PC-3 (cell line): ENCODE measurements around the gene AEBP1. TPM values are rescaled to one million over a fixed set of nuclear protein-coding genes. Genes with fewer than 3 reads are reported as not detected.

ENCODE experiments used
- ATAC-seq: fragments of 200-7000 bp; cut with Tn5 transposase; 2 replicates; pipeline ENCODE4 v1.9.1; 2020; ENCODE audit warnings: mild to moderate bottlenecking, moderate library complexity
- BruUV-seq: library from RNA; stranded (reverse); fragments of 400-500 nt; replicated peaks from 2 replicates; lab custom pipeline; 2021; lab: Mats Ljungman, UMichigan
- CTCF ChIA-PET: fragments of 300-600 bp; sonication (Branson Sonifier 250); formaldehyde crosslinking; loops from one replicate; lab custom pipeline; 2022; ENCODE audit warnings: antibody characterized with exemption; lab: Charles Lee
- POLR2A ChIA-PET: fragments of 300-600 bp; sonication (Branson Sonifier 250); formaldehyde crosslinking; loops from one replicate; lab custom pipeline; 2022; ENCODE audit warnings: antibody characterized with exemption; ENCODE audit not compliant: unreplicated experiment; lab: Charles Lee
- DNase-seq: peaks from one replicate; pipeline ENCODE4 v3.0.0-alpha.2; 2015
- H2AFZ ChIP-seq: fragments of 300-600 bp; sonication (generic); 2 replicates; pipeline ENCODE4 v1.6.0; 2016; ENCODE audit warnings: antibody characterized with exemption, low read length
- H3F3A ChIP-seq: fragments of 300-600 bp; sonication (generic); one replicate; pipeline ENCODE4 v1.6.0; 2017; ENCODE audit warnings: antibody characterized with exemption, low read length, control low read depth, mild to moderate bottlenecking; ENCODE audit not compliant: unreplicated experiment
- H3K27ac ChIP-seq: fragments of 300-600 bp; sonication (generic); 2 replicates; pipeline ENCODE4 v1.5.1; 2016; ENCODE audit warnings: mild to moderate bottlenecking, low read length
- H3K27me3 ChIP-seq: fragments of 300-600 bp; sonication (generic); 2 replicates; pipeline ENCODE4 v1.6.1; 2016; ENCODE audit warnings: low read length, mixed read lengths
- H3K36me3 ChIP-seq: fragments of 300-600 bp; sonication (generic); 2 replicates; pipeline ENCODE4 v1.6.1; 2016; ENCODE audit warnings: low read depth, mixed run types, low read length, mixed read lengths
- H3K4me1 ChIP-seq: fragments of 300-600 bp; sonication (generic); 2 replicates; pipeline ENCODE4 v1.5.1; 2016; ENCODE audit warnings: low read length; ENCODE audit not compliant: insufficient read depth
- H3K4me2 ChIP-seq: fragments of 300-600 bp; sonication (generic); 2 replicates; pipeline ENCODE4 v1.6.0; 2016; ENCODE audit warnings: low read length
- H3K4me3 ChIP-seq: fragments of 300-600 bp; sonication (generic); 2 replicates; pipeline ENCODE4 v1.5.1; 2016; ENCODE audit warnings: mild to moderate bottlenecking, low read length, mixed read lengths
- H3K79me2 ChIP-seq: fragments of 300-600 bp; sonication (generic); 2 replicates; pipeline ENCODE4 v1.6.1; 2017; ENCODE audit warnings: low read length, mixed read lengths
- H3K9ac ChIP-seq: fragments of 300-600 bp; sonication (generic); 2 replicates; pipeline ENCODE4 v1.6.0; 2016; ENCODE audit warnings: mild to moderate bottlenecking, low read length
- H3K9me2 ChIP-seq: fragments of 300-600 bp; sonication (generic); replicated peaks from 2 replicates; pipeline ENCODE4 v1.6.1; 2016; ENCODE audit warnings: mixed run types, low read length, mixed read lengths
- H3K9me3 ChIP-seq: fragments of 300-600 bp; sonication (generic); 2 replicates; pipeline ENCODE4 v1.6.1; 2016; ENCODE audit warnings: low read length, mixed read lengths
- H4K20me1 ChIP-seq: fragments of 300-600 bp; sonication (generic); 2 replicates; pipeline ENCODE4 v1.6.1; 2016; ENCODE audit warnings: low read length, mixed read lengths
- CTCF ChIP-seq: fragments of 300-600 bp; sonication (generic); conservative IDR thresholded peaks from 2 replicates; pipeline ENCODE4 v1.5.1; 2017; ENCODE audit warnings: antibody characterized with exemption, low read depth, mild to moderate bottlenecking, low read length
- EZH2 ChIP-seq: fragments of 300-600 bp; sonication (generic); IDR thresholded peaks from one replicate; pipeline ENCODE4 v1.6.1; 2017; ENCODE audit warnings: antibody characterized with exemption, mild to moderate bottlenecking, low read length; ENCODE audit not compliant: unreplicated experiment
- EZH2phosphoT487 ChIP-seq: fragments of 300-600 bp; sonication (generic); IDR thresholded peaks from 2 replicates; pipeline ENCODE4 v1.6.1; 2018; ENCODE audit warnings: mild to moderate bottlenecking, antibody characterized with exemption, low read length, borderline replicate concordance
- intact Hi-C: fragments of 100-400 bp; cut with micrococcal nuclease; formaldehyde crosslinking; loops from 2 replicates; pipeline ENCODE4 v1.9.0; 2023
- total RNA-seq: library from RNA; depleted of rRNA; stranded (reverse); fragments of >200 nt; gene quantifications from 2 replicates; pipeline ENCODE4 v1.2.3, GENCODE V29; 2014

Gene AEBP1
- total RNA-seq, 1 experiment from 2014 or later = not detected

- no peak for TF ChIP-seq CTCF
- TF ChIP-seq EZH2 = no peak
- no peak for TF ChIP-seq EZH2phosphoT487
- Histone ChIP-seq H3K9ac (no peak overlapping the region), H3K36me3 (no peaks in the 10 kb centered on the region), H3K9me3 (no peaks in the 10 kb centered on the region), H3K4me1 (no peaks in the 10 kb centered on the region), H3K4me2 (no peak overlapping the region), H3K27ac (no peak overlapping the region), H3K9me2 (no peaks in the 10 kb centered on the region), H3K4me3 (no peak overlapping the region), H3F3A (no peaks in the 10 kb centered on the region), H3K79me2 (no peaks in the 10 kb centered on the region), H3K27me3 (no peaks in the 10 kb centered on the region), H4K20me1 (no peaks in the 10 kb centered on the region), H2AFZ (no peak overlapping the region)
- POLR2A ChIA-PET = no interaction called here
- ATAC-seq = no peak
- BruUV-seq = no TSS peak
- intact Hi-C loops = no loop called here
- no peak for DNase-seq
- CTCF ChIA-PET = no interaction called here
Observed at GRCh38 chr7:44144968-44145478, 40.9 kb downstream of the AEBP1 start.

- Histone ChIP-seq H3K4me3 (no peak overlapping the region), H3F3A (no peaks in the 10 kb centered on the region), H3K9ac (no peak overlapping the region), H3K27ac (no peak overlapping the region), H3K27me3 (no peaks in the 10 kb centered on the region), H3K4me1 (no peaks in the 10 kb centered on the region), H4K20me1 (no peaks in the 10 kb centered on the region), H3K4me2 (no peak overlapping the region), H2AFZ (no peak overlapping the region), H3K36me3 (no peaks in the 10 kb centered on the region), H3K9me2 (no peaks in the 10 kb centered on the region), H3K79me2 (no peaks in the 10 kb centered on the region), H3K9me3 (no peaks in the 10 kb centered on the region)
- CTCF ChIA-PET = no interaction called here
- intact Hi-C loops = no loop called here
- DNase-seq (no peak), ATAC-seq (no peak)
- no peak for TF ChIP-seq EZH2
- no peak for TF ChIP-seq CTCF
- TF ChIP-seq EZH2phosphoT487 = no peak
- no TSS peak for BruUV-seq
- POLR2A ChIA-PET = no interaction called here
Observed at GRCh38 chr7:44145479-44145968, 41.4 kb downstream of the AEBP1 start.
